NCI-H2227 (cell line): ENCODE results near the gene ZNF492.
"Not testable (repeated sequence)": the region's sequence is repeated elsewhere in the genome, so short reads cannot be mapped to it uniquely, and the experiment has no call there.

Experiments used
- DNase-seq: peaks from one replicate; lab custom pipeline; 2025; ENCODE audit not compliant: unreplicated experiment; lab: John Stamatoyannopoulos, UW

The ZNF492 gene

GRCh38 chr19:22617181-22617580 is 16.9 kb upstream of the ZNF492 start:
- DNase-seq: not testable (repeated sequence)

DNA sequence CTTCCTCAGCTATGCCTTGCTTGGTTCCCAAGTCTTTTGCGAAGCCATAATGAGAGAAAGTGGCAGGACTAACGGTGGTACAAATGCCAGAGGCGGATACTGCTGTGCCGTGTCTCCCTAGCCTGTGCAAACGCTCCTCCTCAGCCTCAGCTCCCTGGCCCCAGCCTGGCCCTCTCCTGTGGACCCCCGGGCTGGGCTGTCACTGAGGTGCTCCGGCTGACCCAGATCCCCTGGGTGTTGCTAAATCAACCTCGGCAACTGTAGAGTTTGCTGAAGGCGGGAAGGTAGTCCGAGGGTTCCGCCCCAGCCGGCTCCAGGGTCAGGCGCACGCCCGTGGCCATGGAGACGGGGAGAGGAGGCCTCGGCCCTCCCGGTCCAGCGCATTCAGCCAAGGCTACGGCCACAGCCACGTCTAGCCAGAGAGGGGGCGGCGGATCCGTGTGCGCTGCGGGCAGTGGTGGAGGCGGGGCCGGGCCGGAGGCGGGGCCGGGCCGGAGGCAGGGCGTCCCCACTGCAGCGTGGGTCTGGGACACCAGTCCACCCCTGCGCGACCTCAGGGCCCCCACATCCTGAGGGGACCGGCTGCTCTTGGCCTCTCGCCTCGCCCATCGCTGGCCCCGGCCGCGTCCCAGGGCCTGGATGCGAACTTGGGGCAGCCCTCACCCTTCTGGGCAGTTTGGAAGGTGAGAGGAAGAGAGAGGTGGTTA is 16.4 kb upstream of the ZNF492 start:
- DNase-seq: peak; percentile 1

DNA sequence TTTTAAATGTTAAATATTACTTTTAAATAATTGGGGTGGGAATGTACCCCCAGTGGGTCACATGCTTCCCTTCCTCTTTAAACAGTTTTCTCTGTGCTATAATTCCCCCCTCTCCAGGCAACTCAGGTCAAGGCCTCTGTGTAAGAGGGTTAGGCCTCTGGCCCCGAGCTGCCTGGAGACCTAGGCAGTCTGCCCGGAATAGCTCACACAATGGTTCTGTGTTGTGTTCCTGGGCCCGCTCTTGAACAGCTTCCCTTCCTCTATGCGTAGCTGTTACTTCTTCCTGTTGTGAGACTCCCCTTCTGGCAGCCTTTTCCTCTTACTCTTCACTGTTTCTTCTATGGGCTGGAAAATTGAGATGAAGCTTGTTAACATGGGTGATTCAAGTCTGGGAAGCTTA is 14.8 kb upstream of the ZNF492 start:
- DNase-seq: no peak

DNA sequence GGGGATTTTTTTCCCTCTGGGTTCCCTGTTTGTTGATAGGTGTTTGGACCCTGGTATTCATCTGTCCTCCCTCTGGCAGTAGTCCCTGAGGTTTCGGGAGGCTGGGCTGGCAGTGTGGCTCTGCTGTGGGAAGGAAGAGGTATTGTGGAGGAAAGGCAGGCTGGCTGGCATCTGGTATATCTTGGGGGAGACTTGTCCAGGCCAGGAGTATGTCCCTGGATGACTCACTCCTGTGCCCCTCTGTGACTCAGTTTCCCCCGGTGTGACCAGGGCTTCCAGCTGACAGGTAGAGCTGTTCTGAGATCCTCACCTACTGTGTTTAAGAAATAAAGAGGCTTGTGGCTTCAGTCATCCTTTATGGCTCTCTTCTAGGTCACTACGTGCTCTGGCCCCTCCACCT is 14.2 kb upstream of the ZNF492 start:
- no peak for DNase-seq

DNA sequence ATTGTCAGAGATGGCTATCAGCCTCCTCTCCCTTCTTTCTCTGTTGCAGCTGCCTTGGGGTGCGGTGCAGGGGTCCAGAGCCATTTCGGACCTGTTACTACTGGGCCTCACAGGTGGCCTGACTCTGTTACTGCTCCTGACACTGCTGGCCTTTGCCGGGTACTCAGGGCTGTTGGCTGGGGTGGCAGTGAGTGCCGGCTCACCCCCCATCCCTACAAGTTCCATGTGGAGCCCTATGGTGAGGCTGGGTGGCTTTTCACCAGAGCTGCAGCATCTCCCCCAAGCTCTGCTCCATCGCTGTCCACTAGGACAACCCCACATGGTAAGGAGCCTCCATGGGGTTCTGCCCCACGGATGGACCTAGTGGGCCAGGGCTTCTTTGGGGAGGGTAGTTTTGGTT is 13.7 kb upstream of the ZNF492 start:
- no peak for DNase-seq

DNA sequence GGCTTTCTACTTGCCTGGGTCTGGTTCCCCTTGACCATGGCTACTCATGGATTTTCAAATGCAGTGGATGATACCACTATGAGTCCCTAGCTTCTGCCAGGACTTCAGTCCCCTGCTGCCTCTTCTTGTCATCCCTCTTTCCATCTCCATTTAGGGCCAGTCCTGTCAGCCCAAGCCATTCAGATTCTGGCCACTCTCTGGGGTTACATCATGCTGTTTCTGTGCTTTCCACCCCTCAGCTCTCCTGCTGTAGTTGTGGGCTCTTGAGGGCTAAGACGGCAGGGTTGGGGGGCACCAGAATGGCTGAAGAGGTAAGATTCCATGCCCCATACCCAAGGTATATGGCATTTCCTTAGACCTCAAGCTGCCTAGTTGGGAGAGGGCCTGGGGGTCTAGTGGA is 13.2 kb upstream of the ZNF492 start:
- no peak for DNase-seq

- no peak for DNase-seq
Measured at GRCh38 chr19:22622020-22622419, 12.1 kb upstream of the ZNF492 start.

GRCh38 chr19:22622901-22623840 is 11.0 kb upstream of the ZNF492 start:
- DNase-seq: peak; percentile 21

GRCh38 chr19:22623841-22624221 is 10.3 kb upstream of the ZNF492 start:
- no peak for DNase-seq

- DNase-seq: no peak
Measured at GRCh38 chr19:22625266-22626035, 8.7 kb upstream of the ZNF492 start.

DNA sequence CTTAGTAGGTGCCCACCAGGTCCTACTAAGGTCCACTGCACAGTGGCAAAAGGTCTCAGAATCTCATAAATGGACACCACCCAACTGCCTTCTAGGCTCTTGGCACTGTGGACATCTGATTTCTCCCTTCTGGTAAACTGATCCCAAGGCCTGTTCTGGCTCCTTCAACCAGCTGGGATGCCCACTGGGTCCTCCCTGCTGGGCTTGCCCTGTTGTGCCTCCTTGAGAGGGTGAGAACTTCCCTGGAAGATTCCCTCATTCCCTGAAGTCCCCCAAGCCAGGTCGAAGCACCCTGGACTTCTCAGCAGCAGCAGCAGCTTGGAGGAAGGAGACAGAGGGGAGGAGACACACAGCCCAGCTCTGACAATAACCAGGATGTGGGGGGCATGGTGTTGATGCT is 6.6 kb upstream of the ZNF492 start:
- DNase-seq: no peak

DNA sequence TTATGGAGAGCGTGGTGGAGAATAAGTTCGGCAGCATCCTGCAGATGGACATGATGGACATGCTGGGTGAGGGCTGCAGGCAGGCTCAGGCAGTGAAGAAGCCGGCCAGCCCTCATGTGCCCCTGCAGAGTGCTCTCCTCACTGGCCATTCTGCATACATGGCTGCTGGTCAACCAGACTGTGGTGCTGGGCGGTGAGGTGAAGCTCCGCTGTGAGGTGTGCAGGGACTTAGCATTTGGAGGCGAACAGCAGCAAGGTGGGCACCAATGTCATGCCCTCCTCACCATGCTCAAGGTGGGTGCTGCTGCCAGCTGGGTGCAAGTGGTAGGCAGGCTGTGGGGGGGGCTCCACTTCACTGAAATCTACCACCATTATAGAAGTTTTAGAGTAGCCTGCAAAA is 5.7 kb upstream of the ZNF492 start:
- no peak for DNase-seq

DNA sequence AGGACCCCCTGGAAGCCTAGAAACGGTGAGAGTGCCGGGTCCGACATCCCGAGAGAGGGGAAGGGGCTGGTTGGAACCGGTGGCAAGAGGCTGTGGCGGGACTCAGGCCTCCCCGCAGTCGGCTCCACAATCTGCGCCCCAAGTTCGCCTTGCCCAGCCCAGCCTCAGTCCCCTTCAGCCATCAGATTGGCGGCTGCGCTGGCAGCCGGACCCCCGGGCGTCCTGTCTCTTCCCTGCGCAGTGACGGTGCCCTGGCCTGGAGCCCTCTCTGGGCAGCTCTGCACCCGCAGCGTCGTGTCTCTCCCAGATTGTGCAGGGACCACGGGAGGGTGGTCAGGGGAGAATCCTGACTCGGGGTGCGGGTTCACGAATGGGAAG is 315 bp downstream of the ZNF492 start:
- DNase-seq: no peak

GRCh38 chr19:22685493-22685892 is 51.4 kb downstream of the ZNF492 start:
- DNase-seq: not testable (repeated sequence)

- DNase-seq: not testable (repeated sequence)
Measured at GRCh38 chr19:22702661-22703060, 68.5 kb downstream of the ZNF492 start.

- not testable (repeated sequence) for DNase-seq
Measured at GRCh38 chr19:22703096-22703495, 69.0 kb downstream of the ZNF492 start.

DNA sequence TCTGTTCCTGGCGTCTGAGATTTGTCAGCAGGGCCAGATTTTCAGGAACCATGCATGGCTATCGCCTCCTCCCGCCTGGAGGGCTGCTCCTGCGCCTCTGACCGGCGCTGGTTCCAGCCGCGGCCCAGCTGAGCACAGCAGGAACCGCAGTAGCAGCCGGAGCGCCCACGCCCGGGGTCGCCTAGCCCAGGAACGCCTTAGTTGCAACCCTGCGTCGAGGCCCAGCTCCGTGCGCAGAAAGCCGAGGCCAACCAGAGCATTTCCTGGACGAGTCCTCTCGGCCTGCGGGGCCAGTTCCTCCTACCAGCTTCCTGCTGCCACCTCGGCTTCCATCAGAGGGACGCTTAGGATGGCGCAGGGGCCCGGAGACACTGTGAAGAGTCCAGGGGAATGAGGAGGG is 74.9 kb downstream of the ZNF492 start:
- no peak for DNase-seq
